GM12865 (cell line): Measurements from ENCODE around the gene ENO3.
A peak's percentile ranks its signal among the peaks of the same experiment; 100 is the strongest.

Source experiments
- DNase-seq: peaks from one replicate; pipeline ENCODE4 v3.0.0; 2010; ENCODE audit warnings: low read depth
- H3K4me3 ChIP-seq: 2 replicates; pipeline ENCODE4 v1.5.1; 2011; ENCODE audit warnings: mild to moderate bottlenecking, low read depth, low read length, control low read depth
- TF ChIP-seq, protein P1 (sequence below): IDR thresholded peaks from 2 replicates; pipeline ENCODE4 v1.5.1; 2011; ENCODE audit warnings: low read length, control low read depth, low read depth, inconsistent platforms; ENCODE audit not compliant: insufficient read depth; ENCODE audit errors: missing control alignments

The ENO3 gene

DNA sequence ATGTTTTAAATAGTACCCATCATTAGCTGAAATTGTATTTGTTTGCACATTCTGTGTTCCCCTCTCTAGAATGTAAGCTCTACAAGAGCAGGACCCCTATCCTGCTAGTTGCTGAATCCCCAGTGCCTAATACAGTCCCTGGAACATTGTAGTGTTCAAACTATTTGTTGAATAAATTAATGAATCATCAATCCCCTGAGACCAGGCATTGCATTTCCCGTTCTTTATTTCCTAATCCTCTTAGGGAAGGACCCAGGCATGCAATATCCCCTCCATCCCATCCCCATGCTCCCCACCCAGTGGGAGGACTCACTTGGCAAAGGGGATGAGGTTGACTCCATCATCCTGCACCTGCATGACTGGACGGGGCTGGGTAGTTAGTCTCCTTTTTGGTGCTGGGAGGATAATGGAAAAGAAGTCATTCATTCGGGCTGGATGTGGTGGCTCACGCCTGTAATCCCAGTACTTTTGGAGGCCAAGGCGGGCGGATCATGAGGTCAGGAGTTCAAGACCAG, 43.2 kb downstream of the ENO3 start:
- TF ChIP-seq, protein P1, sequence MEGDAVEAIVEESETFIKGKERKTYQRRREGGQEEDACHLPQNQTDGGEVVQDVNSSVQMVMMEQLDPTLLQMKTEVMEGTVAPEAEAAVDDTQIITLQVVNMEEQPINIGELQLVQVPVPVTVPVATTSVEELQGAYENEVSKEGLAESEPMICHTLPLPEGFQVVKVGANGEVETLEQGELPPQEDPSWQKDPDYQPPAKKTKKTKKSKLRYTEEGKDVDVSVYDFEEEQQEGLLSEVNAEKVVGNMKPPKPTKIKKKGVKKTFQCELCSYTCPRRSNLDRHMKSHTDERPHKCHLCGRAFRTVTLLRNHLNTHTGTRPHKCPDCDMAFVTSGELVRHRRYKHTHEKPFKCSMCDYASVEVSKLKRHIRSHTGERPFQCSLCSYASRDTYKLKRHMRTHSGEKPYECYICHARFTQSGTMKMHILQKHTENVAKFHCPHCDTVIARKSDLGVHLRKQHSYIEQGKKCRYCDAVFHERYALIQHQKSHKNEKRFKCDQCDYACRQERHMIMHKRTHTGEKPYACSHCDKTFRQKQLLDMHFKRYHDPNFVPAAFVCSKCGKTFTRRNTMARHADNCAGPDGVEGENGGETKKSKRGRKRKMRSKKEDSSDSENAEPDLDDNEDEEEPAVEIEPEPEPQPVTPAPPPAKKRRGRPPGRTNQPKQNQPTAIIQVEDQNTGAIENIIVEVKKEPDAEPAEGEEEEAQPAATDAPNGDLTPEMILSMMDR: no peak
- no peak overlapping the region for H3K4me3 ChIP-seq

DNA sequence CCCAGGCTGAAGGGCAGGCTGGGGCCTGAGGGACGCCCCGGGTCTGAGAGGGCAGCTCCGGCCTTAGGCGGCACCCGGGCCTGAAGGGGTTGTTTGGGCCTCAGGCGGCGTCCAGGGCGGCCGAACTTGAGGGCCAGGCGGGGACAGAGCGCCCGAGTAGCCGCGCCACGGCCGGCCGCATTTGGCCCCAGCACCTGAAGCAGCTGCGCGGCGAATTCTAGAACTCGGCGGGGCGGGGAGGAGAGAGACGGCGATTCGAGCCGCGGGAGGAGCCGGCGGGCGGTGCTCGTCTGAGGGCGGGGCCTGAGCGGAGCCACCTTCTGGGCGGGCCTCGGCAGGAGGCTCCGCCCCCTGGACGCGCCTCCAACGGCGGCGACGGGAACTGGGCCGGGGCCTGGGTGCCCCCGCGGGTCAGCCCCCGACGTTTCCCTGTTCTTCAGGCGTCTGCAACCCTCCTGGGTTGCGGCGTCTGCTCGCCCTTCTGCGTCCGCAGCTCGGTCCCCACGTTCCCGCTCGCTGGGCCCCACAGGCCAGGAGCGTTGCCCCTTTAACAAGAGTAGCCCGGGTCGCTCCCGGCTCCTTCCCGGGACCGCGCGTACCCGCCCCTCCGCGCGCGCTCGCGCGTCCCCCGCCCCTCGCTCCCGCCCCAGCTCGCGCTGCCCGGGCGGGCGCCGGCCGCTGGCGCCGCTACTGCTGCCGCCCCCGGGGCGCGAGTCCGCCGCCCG, 46.5 kb downstream of the ENO3 start, which contains the start of the genes INCA1 and KIF1C:
TSS of gene INCA1 (minus strand) at position 221 of the 725 bp plus-strand sequence. CDS start 3,085 bp downstream, outside the sequence.
TSS of gene KIF1C (plus strand) at position 649 of the 725 bp plus-strand sequence. CDS start 2,297 bp downstream, outside the sequence.
- TF ChIP-seq, protein P1: no peak
- H3K4me3 ChIP-seq: peak within 1 kb of the TSS; percentile 88
- DNase-seq: peak; percentile 95

More for the DNA sequence above, 43.2 kb downstream of the ENO3 start:
- DNase-seq: no peak

DNA sequence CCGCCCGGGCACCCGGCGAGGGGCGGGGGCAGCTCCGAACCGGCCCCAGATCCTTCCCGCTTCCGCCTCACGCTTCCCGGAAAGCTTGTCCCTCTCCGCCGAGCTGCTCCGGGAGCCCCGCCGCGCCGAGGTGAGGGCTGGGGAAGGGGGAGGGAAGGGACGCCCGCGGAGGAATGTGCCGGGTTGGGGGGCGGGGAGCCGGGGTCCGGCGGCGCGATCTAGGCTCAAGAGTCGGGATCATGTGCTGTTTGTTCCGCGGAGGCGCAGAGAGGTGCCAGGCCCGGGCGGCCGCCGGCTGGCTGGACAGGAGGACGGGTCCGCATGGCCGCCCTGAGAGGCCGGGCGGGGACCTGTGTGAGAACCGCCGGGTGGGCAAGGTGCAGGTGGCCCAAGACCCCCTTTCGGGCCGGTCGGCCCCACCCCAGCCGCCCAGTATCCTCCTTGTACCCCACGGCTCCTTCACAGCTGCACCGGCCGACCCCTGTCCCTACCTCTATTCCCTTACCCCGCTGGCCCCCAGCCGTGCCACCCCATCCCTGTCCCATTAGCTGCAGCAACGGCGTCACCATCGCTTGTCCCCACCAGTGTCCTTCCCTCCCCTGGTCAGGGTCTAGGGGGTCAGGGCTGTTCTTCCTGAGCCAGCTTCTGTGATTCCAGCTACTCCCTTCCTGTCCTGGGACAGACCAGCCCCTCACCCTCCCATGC, 47.3 kb downstream of the ENO3 start:
- peak overlapping the region; percentile 88 for H3K4me3 ChIP-seq
- no peak for DNase-seq
- TF ChIP-seq, protein P1: no peak

DNA sequence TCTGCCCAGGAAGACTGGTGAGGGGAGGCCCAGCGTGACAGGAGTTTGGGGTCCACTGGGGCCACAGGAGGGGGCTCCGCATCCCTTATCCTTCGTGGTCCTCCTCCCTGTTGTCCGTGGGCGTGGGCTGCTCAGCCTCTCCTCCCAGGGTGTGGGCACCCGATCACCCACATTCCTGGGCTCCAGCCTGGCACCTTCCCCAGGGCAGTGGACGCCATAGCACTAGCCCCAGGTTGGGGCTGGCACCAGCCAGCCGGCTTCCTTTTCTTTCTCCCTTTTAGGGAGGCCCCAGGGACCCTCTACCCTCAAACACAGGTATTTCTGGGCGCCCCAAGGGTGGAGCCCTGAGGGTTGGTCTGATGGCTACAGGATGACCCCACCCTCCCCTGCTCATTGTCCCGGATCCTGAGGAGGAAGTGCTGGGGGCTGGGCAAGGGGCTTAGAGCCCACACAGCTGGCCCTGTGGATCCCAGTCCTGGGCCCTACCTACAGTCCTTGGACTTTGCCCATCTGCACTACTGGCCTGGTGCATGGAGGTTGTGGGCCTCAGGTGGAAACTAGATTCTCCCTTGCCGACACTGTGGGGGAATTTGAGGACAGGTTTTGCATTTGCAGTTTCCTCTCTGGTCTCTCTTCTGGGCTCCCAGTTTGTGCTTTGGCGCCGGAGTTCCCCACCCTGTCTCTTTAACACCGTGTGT, 48.0 kb downstream of the ENO3 start:
- TF ChIP-seq, protein P1: no peak
- peak; percentile 56 for DNase-seq
- H3K4me3 ChIP-seq: peak overlapping the region; percentile 88

GRCh38 chr17:4999430-5000093, 48.6 kb downstream of the ENO3 start:
- H3K4me3 ChIP-seq: peak overlapping the region; percentile 88
- DNase-seq: no peak
- TF ChIP-seq, protein P1: no peak

DNA sequence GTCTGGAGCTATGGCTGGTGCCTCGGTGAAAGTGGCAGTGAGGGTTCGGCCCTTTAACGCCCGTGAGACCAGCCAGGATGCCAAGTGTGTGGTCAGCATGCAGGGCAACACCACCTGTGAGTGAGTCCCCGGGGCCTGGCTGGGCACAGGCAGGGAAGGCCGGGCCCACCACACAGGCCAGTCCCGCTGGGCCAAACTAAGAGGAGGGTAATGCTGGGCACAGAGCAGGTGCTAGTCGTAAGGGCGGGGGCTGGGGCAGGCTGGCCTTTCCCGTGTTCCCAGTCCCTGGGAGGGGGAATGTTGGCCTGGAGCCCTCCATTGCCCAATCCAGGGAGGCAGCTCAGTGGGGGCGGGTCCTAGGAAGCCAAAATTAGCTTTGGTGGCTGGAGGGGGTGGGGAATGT, 49.3 kb downstream of the ENO3 start:
- TF ChIP-seq, protein P1: no peak
- no peak for DNase-seq
- no peak overlapping the region for H3K4me3 ChIP-seq
